ENCODE results near the gene SERINC2.

GRCh38 chr1:31416101-31416736, 3.2 kb downstream of the SERINC2 start:
- TF ChIP-seq CTCF (IDR thresholded peaks at IDR 0.05): no peak
- no peak for TF ChIP-seq POLR2A (IDR thresholded peaks at IDR 0.05)
